ENCODE results near the gene ETFA.

DNA sequence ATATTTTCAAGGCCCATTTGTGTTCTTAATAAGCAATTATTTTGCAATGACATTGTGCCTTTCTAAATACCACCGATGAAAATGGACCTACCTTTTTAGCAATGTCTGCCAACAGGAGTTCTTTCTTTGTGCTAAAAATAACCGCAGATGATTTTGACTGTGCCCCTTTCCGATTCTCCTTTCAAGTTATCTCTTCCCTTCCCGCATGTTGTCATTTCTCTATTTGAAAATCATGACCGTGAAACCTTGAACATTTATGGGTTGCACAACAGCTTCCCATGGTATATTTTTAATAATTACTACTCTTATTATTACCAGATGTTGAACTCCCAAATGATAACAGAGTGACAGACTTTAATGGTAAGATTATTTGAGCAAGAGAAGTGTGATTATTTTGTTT lies 10.3 kb upstream of the ETFA start:
- TF ChIP-seq, protein P1, sequence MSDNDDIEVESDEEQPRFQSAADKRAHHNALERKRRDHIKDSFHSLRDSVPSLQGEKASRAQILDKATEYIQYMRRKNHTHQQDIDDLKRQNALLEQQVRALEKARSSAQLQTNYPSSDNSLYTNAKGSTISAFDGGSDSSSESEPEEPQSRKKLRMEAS (IDR thresholded peaks at IDR 0.05), result no peak
- TF ChIP-seq POLR2A (IDR thresholded peaks at IDR 0.05; ENCODE audit: control extremely low read depth in 1 of 2, low read depth in 2 of 2, low read length in 2 of 2) (no peak), EP300 (IDR thresholded peaks at IDR 0.05; ENCODE audit: borderline replicate concordance in 1 of 2, low read depth in 2 of 2, low read length in 2 of 2) (no peak), CBX5 (IDR thresholded peaks at IDR 0.05; ENCODE audit: low read depth, low read length) (no peak), SIX5 (IDR thresholded peaks at IDR 0.05; ENCODE audit: low read depth, low read length) (no peak), POLR2AphosphoS5 (IDR thresholded peaks at IDR 0.05; ENCODE audit: low read depth, low read length) (no peak)
- TF ChIP-seq, protein P2, sequence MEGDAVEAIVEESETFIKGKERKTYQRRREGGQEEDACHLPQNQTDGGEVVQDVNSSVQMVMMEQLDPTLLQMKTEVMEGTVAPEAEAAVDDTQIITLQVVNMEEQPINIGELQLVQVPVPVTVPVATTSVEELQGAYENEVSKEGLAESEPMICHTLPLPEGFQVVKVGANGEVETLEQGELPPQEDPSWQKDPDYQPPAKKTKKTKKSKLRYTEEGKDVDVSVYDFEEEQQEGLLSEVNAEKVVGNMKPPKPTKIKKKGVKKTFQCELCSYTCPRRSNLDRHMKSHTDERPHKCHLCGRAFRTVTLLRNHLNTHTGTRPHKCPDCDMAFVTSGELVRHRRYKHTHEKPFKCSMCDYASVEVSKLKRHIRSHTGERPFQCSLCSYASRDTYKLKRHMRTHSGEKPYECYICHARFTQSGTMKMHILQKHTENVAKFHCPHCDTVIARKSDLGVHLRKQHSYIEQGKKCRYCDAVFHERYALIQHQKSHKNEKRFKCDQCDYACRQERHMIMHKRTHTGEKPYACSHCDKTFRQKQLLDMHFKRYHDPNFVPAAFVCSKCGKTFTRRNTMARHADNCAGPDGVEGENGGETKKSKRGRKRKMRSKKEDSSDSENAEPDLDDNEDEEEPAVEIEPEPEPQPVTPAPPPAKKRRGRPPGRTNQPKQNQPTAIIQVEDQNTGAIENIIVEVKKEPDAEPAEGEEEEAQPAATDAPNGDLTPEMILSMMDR (IDR thresholded peaks at IDR 0.05; ENCODE audit: control extremely low read depth in 1 of 3, insufficient read depth in 1 of 3, low read depth in 1 of 3, low read length in 3 of 3), result no peak

Measured in H1 (cell line).